GM19324 (cell line): ENCODE data around the gene ARHGEF25.
"Not testable (repeated sequence)": the region's sequence is repeated elsewhere in the genome, so short reads cannot be mapped to it uniquely, and the experiment has no call there.

Experiments
- ATAC-seq: cut with Tn5 transposase; IDR thresholded peaks from one replicate; pipeline ENCODE4 v1.9.1; 2021; ENCODE audit warnings: mild to moderate bottlenecking, moderate library complexity; ENCODE audit not compliant: unreplicated experiment, low FRiP score

The ARHGEF25 gene

DNA sequence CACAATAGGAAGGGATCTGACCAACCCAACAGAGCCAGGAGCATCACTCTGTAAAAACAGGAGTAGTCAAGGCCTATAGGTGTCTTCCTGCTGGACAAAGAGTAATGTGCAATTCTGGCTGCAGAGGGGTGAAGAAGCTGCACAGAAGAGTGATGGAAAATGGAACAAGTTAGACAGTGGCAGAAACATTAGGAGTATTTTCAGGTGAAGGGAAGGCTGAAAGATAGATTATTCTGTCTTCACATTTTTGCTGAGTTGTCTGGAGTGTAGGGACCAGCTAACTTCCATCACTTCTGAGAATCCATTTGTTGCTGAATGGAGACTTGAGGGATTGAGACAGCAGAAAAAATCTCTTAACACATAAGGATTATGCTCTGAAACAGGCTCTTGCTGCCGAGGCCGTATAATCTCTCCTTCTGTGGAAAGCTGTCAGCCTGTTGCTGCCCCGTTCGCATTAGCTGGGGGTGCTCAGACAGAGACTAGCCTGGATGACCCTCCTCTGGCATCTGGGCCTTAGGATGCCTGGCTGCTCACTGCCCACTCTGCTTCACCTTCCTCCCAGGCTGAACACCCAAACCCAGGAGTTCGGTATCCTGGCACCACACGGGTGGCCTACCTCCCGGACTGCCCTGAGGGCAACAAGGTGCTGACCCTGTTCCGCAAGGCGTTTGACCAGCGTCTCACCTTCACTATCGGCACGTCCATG is 3.1 kb upstream of the ARHGEF25 start:
- ATAC-seq, result no peak

DNA sequence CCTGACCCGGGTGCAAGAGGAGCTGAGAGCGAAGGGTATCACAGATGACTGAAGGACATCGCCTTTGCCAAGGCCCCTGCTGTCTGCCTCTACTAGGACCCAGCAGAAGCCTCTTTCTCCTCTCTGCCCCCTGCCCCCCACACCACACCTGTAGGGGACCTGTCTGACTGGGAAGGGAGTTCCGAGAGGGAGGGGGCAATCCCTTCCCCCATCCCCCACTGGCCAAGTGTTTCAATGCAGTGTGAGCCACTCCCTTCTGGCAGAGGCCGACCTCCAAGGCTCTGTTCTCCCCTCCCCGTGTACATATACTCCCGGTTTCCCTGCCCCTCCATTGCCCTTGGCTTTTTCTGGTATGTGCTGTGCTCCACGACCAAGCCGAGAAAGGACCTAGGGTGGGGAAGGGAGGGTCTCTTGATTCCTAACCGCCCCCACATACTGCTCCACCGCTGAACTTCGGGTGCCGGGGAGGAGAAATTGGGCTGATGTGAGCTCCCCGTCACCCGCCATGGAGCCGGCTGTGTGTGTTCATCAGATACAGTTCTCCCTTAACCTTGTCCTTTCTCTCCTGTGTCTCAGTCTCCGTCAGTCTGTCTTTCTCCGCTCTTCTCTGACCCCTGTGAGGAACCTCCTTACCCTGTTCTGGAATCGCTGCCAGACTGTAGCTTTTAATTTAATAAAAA is 2.0 kb upstream of the ARHGEF25 start:
- no peak for ATAC-seq

DNA sequence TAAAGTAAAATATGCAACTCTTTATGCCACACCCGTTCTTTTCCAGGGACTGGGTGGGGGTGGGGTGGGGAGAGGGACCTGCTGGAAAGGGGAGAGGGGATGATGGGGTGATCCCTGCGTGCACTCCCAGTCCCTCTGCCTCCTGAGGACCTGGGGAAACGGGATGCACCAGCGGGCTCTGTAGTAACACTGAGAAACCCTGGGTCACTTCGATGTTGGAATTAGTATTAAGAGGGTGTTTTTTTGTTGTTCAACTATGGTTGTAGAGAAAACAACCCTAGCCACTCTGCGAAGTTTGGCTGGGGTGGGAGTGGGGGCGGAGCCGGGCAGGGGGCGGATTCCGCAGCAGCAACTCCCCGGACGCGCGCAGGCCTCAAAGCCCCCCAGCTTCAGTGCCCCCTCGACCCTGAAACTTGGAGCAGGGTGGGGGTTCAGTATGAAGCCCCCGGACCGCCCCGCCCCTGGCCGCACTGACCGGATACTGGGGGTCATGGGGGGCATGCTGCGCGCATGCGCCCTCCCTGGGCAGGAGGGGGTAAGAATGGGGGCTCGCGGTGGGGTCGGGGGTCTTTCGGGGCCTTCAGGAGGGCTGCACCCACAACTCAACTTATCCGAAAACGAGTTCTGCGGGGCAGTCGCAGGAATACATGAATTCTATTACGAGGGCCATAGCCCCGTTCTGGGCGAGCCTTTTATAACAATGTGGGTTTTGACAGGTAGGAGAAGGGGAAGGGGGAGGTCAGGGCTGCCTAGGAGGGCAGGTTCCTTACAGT is 1.3 kb upstream of the ARHGEF25 start:
- ATAC-seq, result no peak

- no peak for ATAC-seq
These were observed 604 bp upstream of the ARHGEF25 start for GRCh38 chr12:57610554-57611107.

DNA sequence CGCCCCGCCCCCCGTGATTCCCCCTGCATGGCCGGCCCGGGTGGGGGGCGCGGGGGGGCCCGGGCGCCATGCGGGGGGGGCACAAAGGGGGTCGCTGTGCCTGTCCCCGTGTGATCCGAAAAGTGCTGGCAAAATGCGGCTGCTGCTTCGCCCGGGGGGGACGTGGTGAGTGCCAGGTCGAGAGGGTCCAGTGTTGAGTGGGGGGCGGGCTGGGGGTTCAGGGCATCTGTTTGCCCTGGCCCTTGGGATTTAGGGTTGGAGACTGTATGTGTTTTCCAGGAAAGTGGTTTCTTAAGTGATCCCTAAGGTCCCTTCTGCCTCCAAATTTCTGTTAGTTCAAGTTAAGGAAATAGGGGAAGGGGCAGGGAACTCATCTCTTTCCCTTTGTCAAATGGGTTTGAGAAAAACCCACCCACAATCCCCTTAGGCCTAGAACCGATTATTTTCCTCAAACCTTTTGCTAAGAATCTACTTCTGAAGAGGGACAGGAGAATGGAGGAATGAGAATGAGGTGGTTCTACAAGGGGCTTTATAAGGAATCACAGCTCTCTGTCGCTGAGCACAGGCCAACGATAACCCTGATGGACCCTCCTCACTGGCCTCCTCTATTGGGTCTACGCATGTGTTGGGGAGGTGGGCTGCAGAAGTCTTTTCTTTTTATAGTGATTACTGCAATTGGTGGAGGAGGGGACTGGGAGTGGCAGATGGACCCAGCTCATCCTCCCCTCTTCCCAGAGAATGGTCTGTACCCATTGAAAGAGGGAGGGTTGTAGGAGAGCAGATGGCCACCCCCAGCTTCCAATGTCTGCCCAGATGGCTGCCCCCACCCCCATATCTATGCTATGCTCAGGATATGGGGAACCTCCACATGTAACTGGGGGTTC is 834 bp downstream of the ARHGEF25 start:
- ATAC-seq, result no peak

DNA sequence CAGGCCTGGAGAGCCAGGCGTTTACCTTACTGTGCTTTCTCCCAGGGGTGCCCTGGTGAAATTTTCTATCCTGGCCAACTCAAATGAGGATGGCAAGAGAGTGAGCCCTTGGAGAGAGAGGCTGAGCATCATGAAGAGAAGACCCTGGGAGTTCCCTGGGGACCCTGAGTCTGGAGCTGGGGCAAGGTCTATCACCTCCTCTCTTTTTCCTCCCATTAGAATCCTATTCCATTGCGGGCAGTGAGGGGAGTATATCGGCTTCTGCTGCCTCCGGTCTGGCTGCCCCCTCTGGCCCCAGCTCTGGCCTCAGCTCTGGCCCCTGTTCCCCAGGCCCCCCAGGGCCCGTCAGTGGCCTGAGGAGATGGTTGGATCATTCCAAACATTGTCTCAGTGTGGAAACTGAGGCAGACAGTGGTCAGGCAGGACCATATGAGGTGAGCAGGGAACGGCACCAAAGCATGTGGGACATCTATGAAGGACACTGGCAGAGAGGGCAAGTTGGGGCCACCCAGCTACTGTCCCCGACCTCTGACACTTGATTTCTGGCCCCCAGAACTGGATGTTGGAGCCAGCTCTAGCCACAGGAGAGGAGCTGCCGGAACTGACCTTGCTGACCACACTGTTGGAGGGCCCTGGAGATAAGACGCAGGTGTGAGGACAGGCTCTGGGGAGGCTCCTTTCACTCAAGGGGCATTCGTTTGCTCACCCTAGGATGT is 1.6 kb downstream of the ARHGEF25 start:
- no peak for ATAC-seq

DNA sequence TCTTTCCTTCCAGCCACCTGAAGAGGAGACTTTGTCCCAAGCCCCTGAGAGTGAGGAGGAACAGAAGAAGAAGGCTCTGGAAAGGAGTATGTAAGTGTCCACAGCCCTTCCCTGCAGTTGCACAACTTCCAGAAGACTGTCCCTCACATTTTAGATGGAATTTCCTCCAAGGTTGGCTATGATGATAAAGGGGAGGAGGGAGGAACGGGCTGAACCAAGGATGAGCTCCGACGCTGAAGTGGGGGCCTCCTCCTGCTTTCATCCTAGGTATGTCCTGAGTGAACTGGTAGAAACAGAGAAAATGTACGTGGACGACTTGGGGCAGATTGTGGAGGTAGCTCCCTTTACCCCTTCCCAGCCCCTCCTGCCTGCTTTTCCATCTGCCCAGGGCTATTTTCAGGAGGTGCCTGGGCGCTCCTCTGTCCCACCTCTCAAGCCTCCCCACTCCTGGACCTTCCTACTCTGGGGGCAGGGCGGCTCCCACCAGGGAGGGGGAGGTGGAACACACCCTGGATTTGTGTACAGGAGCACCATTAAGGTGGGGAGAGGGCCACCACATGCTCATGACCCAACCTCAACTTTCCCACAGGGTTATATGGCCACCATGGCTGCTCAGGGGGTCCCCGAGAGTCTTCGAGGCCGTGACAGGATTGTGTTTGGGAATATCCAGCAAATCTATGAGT is 2.3 kb downstream of the ARHGEF25 start:
- no peak for ATAC-seq

DNA sequence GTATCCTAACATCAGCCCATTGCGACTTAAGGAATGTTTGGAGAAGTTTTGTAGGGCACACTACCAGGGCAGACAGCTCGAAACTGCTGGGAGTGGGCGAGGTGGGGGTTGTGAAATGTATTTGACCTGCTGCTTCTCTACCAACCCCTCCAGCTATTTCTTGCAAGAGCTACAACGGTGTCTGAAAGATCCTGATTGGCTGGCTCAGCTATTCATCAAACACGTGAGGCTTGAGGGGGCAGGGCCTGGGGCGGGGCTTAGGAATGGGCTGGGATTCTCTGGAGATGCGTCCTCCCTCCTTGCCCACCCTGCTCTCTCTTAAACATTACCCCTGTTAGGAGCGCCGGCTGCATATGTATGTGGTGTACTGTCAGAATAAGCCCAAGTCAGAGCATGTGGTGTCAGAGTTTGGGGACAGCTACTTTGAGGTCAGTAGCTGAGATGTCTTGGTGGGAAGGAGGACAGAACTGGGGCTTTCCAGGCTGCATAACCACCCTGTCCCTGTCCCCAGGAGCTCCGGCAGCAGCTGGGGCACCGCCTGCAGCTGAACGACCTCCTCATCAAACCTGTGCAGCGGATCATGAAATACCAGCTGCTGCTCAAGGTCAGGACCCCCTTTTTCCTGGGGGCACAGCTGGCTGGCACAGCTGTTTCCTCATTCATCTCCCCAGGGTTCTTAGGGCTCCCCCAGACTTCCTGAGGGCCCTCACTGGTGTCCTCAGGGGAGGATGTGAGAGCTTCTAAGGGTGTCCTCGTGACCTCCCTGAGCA is 3.1 kb downstream of the ARHGEF25 start:
- ATAC-seq, result no peak

DNA sequence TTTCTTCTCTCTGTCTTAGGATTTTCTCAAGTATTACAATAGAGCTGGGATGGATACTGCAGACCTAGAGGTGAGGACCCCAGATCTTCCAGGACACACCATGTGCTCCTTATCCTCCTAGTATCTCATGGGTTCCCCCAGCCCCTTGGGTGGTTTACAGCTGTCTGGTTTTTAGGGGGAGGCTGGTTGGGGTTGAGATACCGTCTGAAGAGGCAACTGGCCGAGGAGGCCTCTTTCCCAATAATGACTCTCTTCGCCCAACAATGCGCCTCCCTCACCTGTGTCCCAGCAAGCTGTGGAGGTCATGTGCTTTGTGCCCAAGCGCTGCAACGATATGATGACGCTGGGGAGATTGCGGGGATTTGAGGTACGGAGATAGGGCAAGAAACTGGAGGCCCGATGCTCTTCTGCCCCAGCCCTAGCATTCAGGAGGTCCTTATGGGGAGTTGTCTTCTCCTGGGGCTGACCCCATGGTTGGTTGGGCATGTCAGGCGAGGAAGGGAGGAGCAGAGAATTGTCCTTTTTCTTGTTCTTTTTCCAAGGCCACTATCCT is 3.8 kb downstream of the ARHGEF25 start:
- no peak for ATAC-seq

GRCh38 chr12:57615637-57616036 is 4.4 kb downstream of the ARHGEF25 start:
- no peak for ATAC-seq

GRCh38 chr12:57616383-57617101 is 5.3 kb downstream of the ARHGEF25 start:
- ATAC-seq, result no peak

- ATAC-seq, result no peak
These were observed 6.7 kb downstream of the ARHGEF25 start for GRCh38 chr12:57617942-57618341.

DNA sequence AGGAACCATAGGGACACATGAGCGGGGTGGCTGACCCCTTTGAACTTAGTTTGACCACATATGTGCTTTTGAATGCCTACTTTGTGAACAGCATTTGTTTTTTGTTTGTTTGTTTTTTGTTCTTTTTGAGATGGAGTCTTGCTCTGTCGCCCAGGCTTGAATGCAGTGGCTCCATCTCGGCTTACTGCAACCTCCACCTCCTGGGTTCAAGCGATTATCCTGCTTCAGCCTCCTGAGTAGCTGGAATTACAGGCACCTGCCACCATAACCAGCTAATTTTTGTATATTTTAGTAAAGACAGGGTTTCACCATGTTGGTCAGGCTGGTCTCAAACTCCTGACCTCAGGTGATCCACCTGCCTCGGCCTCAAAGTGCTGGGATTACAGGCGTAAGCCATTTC is 7.2 kb downstream of the ARHGEF25 start:
- not testable (repeated sequence) for ATAC-seq

DNA sequence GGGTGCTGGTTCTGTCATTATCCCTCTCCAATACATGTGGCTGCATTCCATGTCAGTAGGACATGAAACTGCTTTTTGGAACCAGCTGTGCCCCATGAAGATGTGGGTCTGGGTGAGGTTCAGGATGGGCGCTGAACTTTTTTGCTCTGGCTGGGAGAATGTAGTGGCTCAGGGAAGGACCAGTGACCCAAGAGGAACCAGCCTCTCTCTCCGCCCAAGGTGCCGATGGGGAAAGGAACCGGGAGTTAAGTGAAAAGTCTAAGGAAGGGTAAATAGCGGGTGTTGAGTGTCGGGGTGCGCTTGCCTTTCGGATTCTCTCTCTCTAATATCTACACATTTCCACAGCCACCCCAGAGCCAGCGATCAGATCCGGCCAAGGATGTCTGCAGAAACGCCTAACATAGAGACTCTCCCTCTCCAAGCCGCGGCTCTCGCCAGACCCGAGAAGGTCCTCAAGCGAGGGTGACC is 7.8 kb downstream of the ARHGEF25 start:
- ATAC-seq, result no peak

DNA sequence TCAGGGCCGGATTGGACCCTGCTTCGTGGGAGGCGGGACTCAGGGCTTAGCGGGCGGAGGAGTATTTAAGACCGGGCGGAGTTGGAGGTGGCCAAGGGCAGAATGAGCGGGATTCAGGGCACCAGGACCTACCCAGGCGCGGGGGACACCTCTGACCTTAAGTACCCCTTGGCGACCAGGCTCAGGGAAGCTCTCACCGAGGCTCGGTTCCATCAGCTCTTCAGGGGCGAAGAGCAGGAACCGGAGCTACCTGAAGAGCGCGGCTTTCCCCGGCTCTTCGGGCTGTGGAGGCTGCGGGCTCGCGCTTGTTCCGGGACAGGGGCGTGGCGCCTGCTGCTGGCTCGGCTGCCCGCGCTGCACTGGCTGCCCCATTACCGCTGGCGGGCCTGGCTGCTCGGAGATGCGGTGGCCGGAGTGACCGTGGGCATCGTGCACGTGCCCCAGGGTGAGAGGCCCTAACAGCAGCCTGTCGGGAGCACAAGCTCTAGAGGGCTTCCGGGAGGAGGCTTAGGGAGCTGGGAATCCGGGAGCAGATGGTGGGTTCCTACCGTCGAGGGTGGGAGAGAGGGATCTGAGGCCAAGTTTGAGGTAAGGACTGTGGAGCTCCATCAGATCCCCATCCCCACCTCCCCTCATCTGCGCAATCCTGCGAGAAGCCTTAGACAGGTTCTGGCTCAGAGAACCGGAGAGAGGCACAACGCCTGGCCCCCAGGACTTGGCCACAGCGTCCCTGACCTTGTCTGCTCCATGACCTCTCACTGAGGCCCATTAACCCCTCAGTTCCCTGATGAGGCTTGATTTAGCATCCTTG is 8.4 kb downstream of the ARHGEF25 start:
- ATAC-seq, result no peak

DNA sequence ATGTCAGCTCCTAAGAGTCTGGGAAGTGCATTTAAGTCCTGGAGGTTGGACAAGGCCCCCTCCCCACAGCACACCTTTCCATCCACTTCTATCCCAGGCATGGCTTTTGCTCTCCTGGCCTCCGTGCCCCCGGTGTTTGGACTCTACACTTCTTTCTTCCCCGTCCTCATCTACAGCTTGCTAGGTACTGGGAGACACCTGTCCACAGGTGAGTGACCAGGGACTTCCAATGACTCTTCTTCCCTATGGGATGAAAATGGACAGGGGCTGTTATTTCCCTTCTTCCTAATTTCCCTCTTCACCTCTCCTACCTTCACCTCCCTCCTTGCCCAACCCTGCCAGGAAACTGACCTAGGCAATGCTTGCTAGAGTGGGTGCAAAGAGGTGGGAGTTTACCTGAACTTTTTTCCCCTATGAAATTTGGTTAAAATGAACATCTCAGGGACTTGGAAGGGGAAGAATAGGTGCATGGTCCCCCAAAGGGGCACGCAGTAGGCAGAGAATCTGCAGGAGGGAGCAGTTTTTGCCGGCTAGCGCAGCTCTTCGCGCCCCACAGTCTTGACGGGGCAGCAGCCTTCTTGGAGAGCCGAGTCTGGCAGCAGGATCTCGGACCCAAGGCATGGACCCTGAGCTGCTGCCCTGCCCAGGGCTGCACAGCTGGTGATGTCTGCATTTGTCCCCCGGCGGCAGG is 9.2 kb downstream of the ARHGEF25 start:
- no peak for ATAC-seq
